Hepatocyte (in vitro differentiated cells): Measurements from ENCODE around the gene CCDC167. TPM values are rescaled to one million over a fixed set of nuclear protein-coding genes. Genes with fewer than 3 reads are reported as not detected.
A peak's percentile ranks its signal among the peaks of the same experiment; 100 is the strongest.

Source experiments
- DNase-seq: peaks from one replicate; pipeline ENCODE4 v3.0.0-alpha.2; 2016; ENCODE audit warnings: low spot score
- H2AFZ ChIP-seq: fragments of 200-600 bp; sonication (generic); 2 replicates; pipeline ENCODE4 v1.6.0; 2016; ENCODE audit warnings: antibody characterized with exemption, mild to moderate bottlenecking
- H3K27ac ChIP-seq: fragments of 200-600 bp; sonication (generic); 2 replicates; pipeline ENCODE4 v1.5.1; 2016; ENCODE audit warnings: mild to moderate bottlenecking
- H3K27me3 ChIP-seq: fragments of 200-600 bp; sonication (generic); 2 replicates; pipeline ENCODE4 v1.6.1; 2016
- H3K36me3 ChIP-seq: fragments of 200-600 bp; sonication (generic); replicated peaks from 2 replicates; pipeline ENCODE4 v1.5.1; 2016; ENCODE audit warnings: low read depth; ENCODE audit not compliant: insufficient read depth
- H3K4me1 ChIP-seq: fragments of 200-600 bp; sonication (generic); 2 replicates; pipeline ENCODE4 v1.5.1; 2016; ENCODE audit warnings: mild to moderate bottlenecking, moderate library complexity; ENCODE audit not compliant: insufficient read depth
- H3K4me2 ChIP-seq: fragments of 200-600 bp; sonication (generic); 2 replicates; pipeline ENCODE4 v1.6.0; 2016
- H3K4me3 ChIP-seq: fragments of 200-600 bp; sonication (generic); 2 replicates; pipeline ENCODE4 v1.5.1; 2016; ENCODE audit warnings: mild to moderate bottlenecking
- H3K79me2 ChIP-seq: fragments of 200-600 bp; sonication (generic); 2 replicates; pipeline ENCODE4 v1.6.0; 2017; ENCODE audit warnings: mild to moderate bottlenecking
- H3K9me2 ChIP-seq: fragments of 200-600 bp; sonication (generic); replicated peaks from 2 replicates; pipeline ENCODE4 v1.6.0; 2017; ENCODE audit warnings: mild to moderate bottlenecking; ENCODE audit not compliant: insufficient read depth
- H3K9me3 ChIP-seq: fragments of 200-600 bp; sonication (generic); 2 replicates; pipeline ENCODE4 v1.5.1; 2016; ENCODE audit warnings: low read depth, mild to moderate bottlenecking
- H4K20me1 ChIP-seq: fragments of 200-600 bp; sonication (generic); 2 replicates; pipeline ENCODE4 v1.6.0; 2016; ENCODE audit warnings: mild to moderate bottlenecking; ENCODE audit not compliant: insufficient read depth, poor library complexity, severe bottlenecking
- EZH2 ChIP-seq: fragments of 200-600 bp; sonication (generic); IDR thresholded peaks from 2 replicates; pipeline ENCODE4 v1.6.1; 2016; ENCODE audit warnings: antibody characterized with exemption, mild to moderate bottlenecking, borderline replicate concordance
- EZH2phosphoT487 ChIP-seq: fragments of 200-600 bp; sonication (generic); IDR thresholded peaks from one replicate; pipeline ENCODE4 v1.6.1; 2018; ENCODE audit warnings: antibody characterized with exemption, mild to moderate bottlenecking, low read depth, moderate library complexity; ENCODE audit not compliant: unreplicated experiment, severe bottlenecking
- WGBS: methylation state at CpG from one replicate; pipeline ENCODE4 v1.1.6; 2016; ENCODE audit warnings: low lambda C conversion rate; ENCODE audit errors: missing lambda C conversion rate; 5-methylcytosine and 5-hydroxymethylcytosine counted together
- polyA plus RNA-seq: library from polyadenylated mRNA; unstranded; fragments of >200 nt; fragmentation: Nextera tagmentation; extraction: Ambion mirVana; gene quantifications from 2 replicates; pipeline ENCODE4 v1.2.1, GENCODE V29; 2016
- total RNA-seq: library from RNA; depleted of rRNA; stranded (reverse); fragments of >200 nt; gene quantifications from 2 replicates; pipeline ENCODE4 v1.2.3, GENCODE V29; 2014
- TF ChIP-seq, protein P1 (sequence below): fragments of 200-600 bp; sonication (generic); IDR thresholded peaks from 2 replicates; pipeline ENCODE4 v1.5.1; 2016; ENCODE audit warnings: antibody characterized with exemption, mild to moderate bottlenecking; ENCODE audit not compliant: poor library complexity

The CCDC167 gene
- total and polyA plus RNA-seq, 2 experiments from 2014 or later, result 32.5 to 66.1 TPM

DNA sequence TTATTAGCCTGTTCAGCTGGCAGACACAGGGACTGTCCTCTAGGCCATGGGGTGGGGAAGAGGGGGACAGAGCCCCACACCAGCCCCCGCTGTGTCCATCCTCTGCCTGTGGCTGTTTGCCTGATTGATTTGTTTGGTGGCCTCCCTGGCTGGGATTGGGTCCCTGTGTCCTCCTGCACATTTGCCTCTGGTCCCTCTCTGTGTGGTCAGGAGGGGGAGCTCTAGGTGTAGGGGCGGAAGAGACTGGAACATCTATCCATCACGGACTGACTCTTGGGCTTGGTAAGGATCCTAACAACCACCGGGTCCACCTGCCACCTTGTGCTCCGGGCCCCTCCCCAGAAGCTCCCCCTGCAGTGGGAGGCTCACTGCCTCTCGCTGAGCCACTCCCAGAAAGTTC, 38.4 kb upstream of the CCDC167 start:
- H2AFZ ChIP-seq, result no peak overlapping the region
- no peaks in the 10 kb centered on the region for H3K36me3 ChIP-seq
- peaks cover 59% of the 10 kb centered on the region for H3K27me3 ChIP-seq
- TF ChIP-seq, protein P1, sequence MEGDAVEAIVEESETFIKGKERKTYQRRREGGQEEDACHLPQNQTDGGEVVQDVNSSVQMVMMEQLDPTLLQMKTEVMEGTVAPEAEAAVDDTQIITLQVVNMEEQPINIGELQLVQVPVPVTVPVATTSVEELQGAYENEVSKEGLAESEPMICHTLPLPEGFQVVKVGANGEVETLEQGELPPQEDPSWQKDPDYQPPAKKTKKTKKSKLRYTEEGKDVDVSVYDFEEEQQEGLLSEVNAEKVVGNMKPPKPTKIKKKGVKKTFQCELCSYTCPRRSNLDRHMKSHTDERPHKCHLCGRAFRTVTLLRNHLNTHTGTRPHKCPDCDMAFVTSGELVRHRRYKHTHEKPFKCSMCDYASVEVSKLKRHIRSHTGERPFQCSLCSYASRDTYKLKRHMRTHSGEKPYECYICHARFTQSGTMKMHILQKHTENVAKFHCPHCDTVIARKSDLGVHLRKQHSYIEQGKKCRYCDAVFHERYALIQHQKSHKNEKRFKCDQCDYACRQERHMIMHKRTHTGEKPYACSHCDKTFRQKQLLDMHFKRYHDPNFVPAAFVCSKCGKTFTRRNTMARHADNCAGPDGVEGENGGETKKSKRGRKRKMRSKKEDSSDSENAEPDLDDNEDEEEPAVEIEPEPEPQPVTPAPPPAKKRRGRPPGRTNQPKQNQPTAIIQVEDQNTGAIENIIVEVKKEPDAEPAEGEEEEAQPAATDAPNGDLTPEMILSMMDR, result no peak
- no peak for TF ChIP-seq EZH2
- TF ChIP-seq EZH2phosphoT487, result no peak
- H3K4me1 ChIP-seq, result peaks cover 12% of the 10 kb centered on the region
- H3K4me3 ChIP-seq, result no peak overlapping the region
- H3K9me2 ChIP-seq, result no peaks in the 10 kb centered on the region
- H3K79me2 ChIP-seq, result no peaks in the 10 kb centered on the region
- H3K27ac ChIP-seq, result no peak overlapping the region
- 68% methylated on average over 6 of the region's 6 CpGs for WGBS
- no peaks in the 10 kb centered on the region for H3K9me3 ChIP-seq
- no peak overlapping the region for H3K4me2 ChIP-seq
- DNase-seq, result no peak
- H4K20me1 ChIP-seq, result no peaks in the 10 kb centered on the region

DNA sequence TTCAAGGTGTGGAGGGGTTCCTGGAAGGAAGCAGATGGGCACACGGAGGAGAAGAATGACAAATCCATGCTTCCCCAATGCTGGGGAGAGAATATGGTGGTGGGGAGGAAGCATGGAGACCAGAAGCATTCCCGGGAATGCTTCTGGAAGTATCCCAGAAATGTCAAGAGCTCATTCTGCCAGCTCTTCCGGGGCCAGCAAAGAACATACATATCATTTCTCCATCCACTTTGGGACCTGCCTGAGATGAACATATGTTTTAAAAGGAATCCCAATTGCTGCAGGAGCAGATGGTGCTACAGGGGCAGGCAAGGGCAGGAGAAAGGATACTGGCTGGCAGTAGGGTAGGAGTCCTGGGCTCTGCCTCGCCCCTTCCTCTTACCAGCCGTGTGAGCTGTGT, 37.9 kb upstream of the CCDC167 start:
- Histone ChIP-seq H2AFZ (no peak overlapping the region), H3K9me2 (no peaks in the 10 kb centered on the region), H3K27me3 (peaks cover 64% of the 10 kb centered on the region), H3K9me3 (no peaks in the 10 kb centered on the region), H3K79me2 (no peaks in the 10 kb centered on the region), H3K27ac (no peak overlapping the region), H4K20me1 (no peaks in the 10 kb centered on the region), H3K4me2 (no peak overlapping the region), H3K4me3 (no peak overlapping the region), H3K4me1 (peaks cover 12% of the 10 kb centered on the region), H3K36me3 (no peaks in the 10 kb centered on the region)
- no peak for DNase-seq
- 71% methylated on average over 5 of the region's 5 CpGs for WGBS
- TF ChIP-seq, protein P1, result no peak
- TF ChIP-seq EZH2phosphoT487 (no peak), EZH2 (no peak)

DNA sequence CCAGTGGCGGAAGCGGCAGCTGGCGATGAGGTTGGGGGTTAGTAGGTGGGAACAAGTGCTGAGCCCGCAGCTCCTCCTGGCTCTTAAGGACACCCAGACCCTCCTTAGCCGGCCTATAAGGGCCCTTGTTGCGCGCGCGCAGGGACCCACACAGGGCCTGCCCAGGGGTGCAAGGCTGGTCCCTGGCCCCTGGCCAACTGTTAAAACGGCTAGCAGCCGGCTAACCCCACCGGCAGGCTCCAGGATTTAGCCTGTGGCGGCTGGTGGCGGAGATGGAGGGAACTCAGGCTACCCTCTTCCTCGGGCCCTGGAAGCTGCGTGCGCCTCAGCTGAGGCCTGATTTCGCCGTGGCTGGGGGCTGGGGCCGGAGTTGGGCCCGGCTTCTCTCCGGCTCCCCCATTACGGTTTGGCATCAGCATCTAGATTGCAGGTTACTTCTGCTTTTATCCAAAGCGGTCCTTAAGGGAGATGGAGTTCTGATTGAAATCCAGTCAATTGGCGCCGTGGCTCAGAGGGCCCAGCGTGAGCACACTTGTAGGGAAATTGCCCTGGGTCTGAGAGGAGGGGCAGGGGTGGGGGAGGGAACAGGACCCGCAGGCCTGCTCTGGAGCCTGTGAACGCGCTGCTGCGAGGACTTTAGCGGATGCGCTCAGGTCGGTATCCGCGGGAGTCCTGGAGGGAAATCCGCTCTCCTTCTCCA, 36.9 kb upstream of the CCDC167 start:
- peaks cover 71% of the 10 kb centered on the region for H3K27me3 ChIP-seq
- H4K20me1 ChIP-seq, result no peaks in the 10 kb centered on the region
- no peaks in the 10 kb centered on the region for H3K9me2 ChIP-seq
- H3K4me3 ChIP-seq, result peak overlapping the region; percentile 26
- peak overlapping the region; percentile 14 for H2AFZ ChIP-seq
- peaks cover 12% of the 10 kb centered on the region for H3K4me1 ChIP-seq
- peak overlapping the region; percentile 79 for H3K4me2 ChIP-seq
- WGBS, result 11% methylated on average over 37 of the region's 37 CpGs
- no peaks in the 10 kb centered on the region for H3K9me3 ChIP-seq
- H3K79me2 ChIP-seq, result no peaks in the 10 kb centered on the region
- TF ChIP-seq EZH2phosphoT487, result no peak
- peak; percentile 34 for TF ChIP-seq EZH2
- no peak overlapping the region for H3K27ac ChIP-seq
- H3K36me3 ChIP-seq, result no peaks in the 10 kb centered on the region
- no peak for DNase-seq

DNA sequence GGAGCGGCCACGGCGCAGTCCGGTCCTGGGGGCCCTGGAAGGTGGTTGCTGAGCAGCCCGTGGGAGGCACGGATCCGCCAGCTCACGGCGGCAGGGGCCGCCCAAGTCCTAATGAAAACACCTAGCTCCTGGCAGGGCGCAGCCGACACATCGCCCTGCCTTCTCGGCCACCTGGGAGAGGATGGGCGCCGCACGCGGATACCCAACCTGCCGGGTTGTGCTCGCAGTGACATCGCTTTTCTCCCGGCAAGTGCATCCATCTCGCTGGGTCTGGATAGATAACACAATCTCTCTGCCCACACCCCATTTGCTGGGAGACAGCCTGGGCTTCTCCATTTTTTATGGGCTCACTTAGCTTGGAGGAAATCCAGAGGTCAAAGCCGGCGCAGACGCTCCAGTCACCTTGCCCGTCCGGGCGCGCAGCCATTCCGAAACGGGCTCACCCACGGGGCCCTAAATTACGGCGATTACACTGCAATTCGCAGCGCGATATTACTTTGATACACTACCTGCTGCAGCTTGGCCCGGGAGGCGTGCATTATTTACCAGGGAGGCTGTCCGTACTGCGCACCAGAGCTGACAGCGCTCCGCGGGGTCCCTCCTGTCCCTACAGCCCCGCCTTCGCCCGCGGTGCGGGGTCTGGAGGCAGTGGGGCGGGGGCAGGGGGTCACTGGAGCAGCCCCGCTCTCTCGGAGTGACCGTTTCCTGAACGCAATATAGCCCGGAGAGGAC, 36.2 kb upstream of the CCDC167 start:
- peaks cover 73% of the 10 kb centered on the region for H3K27me3 ChIP-seq
- H3K9me3 ChIP-seq, result no peaks in the 10 kb centered on the region
- no peaks in the 10 kb centered on the region for H4K20me1 ChIP-seq
- H3K79me2 ChIP-seq, result no peaks in the 10 kb centered on the region
- no peaks in the 10 kb centered on the region for H3K36me3 ChIP-seq
- 2% methylated on average over 55 of the region's 56 CpGs for WGBS
- no peaks in the 10 kb centered on the region for H3K9me2 ChIP-seq
- H3K4me3 ChIP-seq, result peak overlapping the region; percentile 26
- H3K27ac ChIP-seq, result no peak overlapping the region
- peak overlapping the region; percentile 14 for H2AFZ ChIP-seq
- DNase-seq, result peak; percentile 43
- H3K4me1 ChIP-seq, result peaks cover 12% of the 10 kb centered on the region
- H3K4me2 ChIP-seq, result peak overlapping the region; percentile 79
- TF ChIP-seq, protein P1, result peak; percentile 16
- TF ChIP-seq EZH2phosphoT487 (no peak), EZH2 (peak; percentile 71)
